Keratinocyte (primary cell): ENCODE results near the gene NOTCH3. TPM values are rescaled to one million over a fixed set of nuclear protein-coding genes. Genes with fewer than 3 reads are reported as not detected.

Experiments used
- DNase-seq: peaks from one replicate; pipeline ENCODE4 v3.0.0-alpha.2; 2011; ENCODE audit warnings: low read depth, missing footprints, low spot score
- FAIRE-seq: peaks from 2 replicates; lab custom pipeline; 2011; peaks lifted over from hg19 to GRCh38; lab: Jason Lieb, UNC
- H2AFZ ChIP-seq: 2 replicates; pipeline ENCODE4 v1.6.0; 2012; ENCODE audit warnings: low read length, control low read depth, inconsistent platforms; ENCODE audit not compliant: control insufficient read depth
- H3K27ac ChIP-seq: 2 replicates; pipeline ENCODE4 v1.5.1; 2011; ENCODE audit warnings: low read length; ENCODE audit not compliant: control insufficient read depth, insufficient read depth
- H3K27me3 ChIP-seq: 3 replicates; pipeline ENCODE4 v1.6.0; 2011; ENCODE audit warnings: low read length; ENCODE audit not compliant: control insufficient read depth, insufficient read depth; ENCODE audit errors: extremely low read depth
- H3K36me3 ChIP-seq, 2 experiments: 2 replicates in 1 of 2; 3 replicates in 1 of 2; pipeline ENCODE4 v1.5.1; 2011; ENCODE audit warnings: low read length in 2 of 2, mild to moderate bottlenecking in 1 of 2; ENCODE audit not compliant: control insufficient read depth in 2 of 2, insufficient read depth in 2 of 2; ENCODE audit errors: extremely low read depth in 1 of 2
- H3K4me1 ChIP-seq: 3 replicates; pipeline ENCODE4 v1.5.1; 2011; ENCODE audit warnings: low read length; ENCODE audit not compliant: control insufficient read depth, insufficient read depth; ENCODE audit errors: extremely low read depth
- H3K4me2 ChIP-seq: 3 replicates; pipeline ENCODE4 v1.6.0; 2011; ENCODE audit warnings: low read depth, low read length; ENCODE audit not compliant: control insufficient read depth, insufficient read depth; ENCODE audit errors: extremely low read depth
- H3K4me3 ChIP-seq, 3 experiments: fragments of 200-600 bp in 1 of 3; sonication (generic) in 1 of 3; 2 replicates in 2 of 3; 3 replicates in 1 of 3; pipeline ENCODE4 v1.5.1; 2011 to 2016; ENCODE audit warnings: low read length in 3 of 3, mild to moderate bottlenecking in 3 of 3, control low read depth in 2 of 3, inconsistent platforms in 1 of 3, low read depth in 1 of 3, mixed read lengths in 1 of 3, mixed run types in 1 of 3, moderate library complexity in 1 of 3; ENCODE audit not compliant: control insufficient read depth in 2 of 3, insufficient read depth in 2 of 3; ENCODE audit errors: extremely low read depth in 1 of 3
- H3K79me2 ChIP-seq: 2 replicates; pipeline ENCODE4 v1.6.0; 2012; ENCODE audit warnings: low read length; ENCODE audit not compliant: control insufficient read depth, insufficient read depth
- H3K9ac ChIP-seq: 3 replicates; pipeline ENCODE4 v1.6.0; 2011; ENCODE audit warnings: low read length; ENCODE audit not compliant: control insufficient read depth, insufficient read depth; ENCODE audit errors: extremely low read depth
- H3K9me1 ChIP-seq: 3 replicates; pipeline ENCODE4 v1.6.0; 2011; ENCODE audit warnings: low read length; ENCODE audit not compliant: control insufficient read depth, insufficient read depth; ENCODE audit errors: extremely low read depth
- H3K9me3 ChIP-seq: 2 replicates; pipeline ENCODE4 v1.5.1; 2012; ENCODE audit warnings: low read depth, low read length; ENCODE audit not compliant: control insufficient read depth
- H4K20me1 ChIP-seq: 3 replicates; pipeline ENCODE4 v1.6.0; 2011; ENCODE audit warnings: low read length; ENCODE audit not compliant: control insufficient read depth, insufficient read depth; ENCODE audit errors: extremely low read depth
- CTCF ChIP-seq, 3 experiments: IDR thresholded peaks in 1 of 3; conservative IDR thresholded peaks in 1 of 3; optimal IDR thresholded peaks in 1 of 3; 2 replicates in 2 of 3; 3 replicates in 1 of 3; pipeline versions ENCODE3 to v1.5.1; 2011; ENCODE audit warnings: low read length in 3 of 3, mild to moderate bottlenecking in 3 of 3, moderate library complexity in 2 of 3, control low read depth in 1 of 3, inconsistent platforms in 1 of 3; ENCODE audit not compliant: insufficient read depth in 2 of 3; ENCODE audit errors: extremely low read depth in 1 of 3
- EZH2 ChIP-seq: IDR thresholded peaks from one replicate; pipeline ENCODE4 v1.6.1; 2012; ENCODE audit warnings: inconsistent platforms, mild to moderate bottlenecking, low read length, moderate library complexity
- dilution Hi-C: fragments of 300-500 bp; cut with MboI; formaldehyde crosslinking; loops from one replicate; pipeline ENCODE4 v1.7.0; 2020; ENCODE audit warnings: low sequenced_read_pairs; ENCODE audit not compliant: extremely low pct_ligation_motif_present
- polyA plus RNA-seq, 5 experiments: library from polyadenylated mRNA; depleted of rRNA in 3 of 5; stranded (reverse) in 3 of 5; stranded (forward) in 1 of 5; unstranded in 1 of 5; fragments of >200 nt; gene quantifications; 1 replicate in 1 of 5; 2 replicates in 3 of 5; 3 replicates in 1 of 5; pipeline versions ENCODE4 v1.2.1 to v1.2.3, GENCODE V29; 2011 to 2012; ENCODE audit warnings: missing spikeins in 2 of 5, low read depth in 1 of 5, low replicate concordance in 1 of 5

The NOTCH3 gene
- polyA plus RNA-seq, 1 donor (not counting 4 experiments of a cell fraction or from before 2014, with no cell fraction given): 4.1 TPM

GRCh38 chr19:15244106-15244803 lies 43.5 kb upstream of the NOTCH3 start:
- TF ChIP-seq CTCF (optimal IDR thresholded peaks at IDR 0.05 in 1 of 3, IDR thresholded peaks at IDR 0.05 in 1 of 3, conservative IDR thresholded peaks at IDR 0.05 in 1 of 3; ENCODE audit: extremely low read depth in 1 of 3, insufficient read depth in 2 of 3, low read length in 3 of 3) (no peak), EZH2 (no peak)
- no peak overlapping the region for H3K27ac ChIP-seq
- H4K20me1 ChIP-seq: peaks cover 15% of the 10 kb centered on the region
- FAIRE-seq: no peak
- peaks cover 6% of the 10 kb centered on the region for H3K4me1 ChIP-seq
- H3K79me2 ChIP-seq: peaks cover 4% of the 10 kb centered on the region
- DNase-seq: no peak
- peaks cover 58 to 65% of the 10 kb centered on the region in 2 experiments for H3K36me3 ChIP-seq
- no peak overlapping the region for H3K4me2 ChIP-seq
- dilution Hi-C loops: no loop called here
- H3K9ac ChIP-seq: no peak overlapping the region
- no peaks in the 10 kb centered on the region for H3K9me3 ChIP-seq
- no peaks in the 10 kb centered on the region for H3K27me3 ChIP-seq
- no peak overlapping the region for H3K4me3 ChIP-seq
- H3K9me1 ChIP-seq: no peaks in the 10 kb centered on the region
- H2AFZ ChIP-seq: no peak overlapping the region

- DNase-seq (no peak), FAIRE-seq (no peak)
- H3K27ac ChIP-seq: no peak overlapping the region
- H3K9me3 ChIP-seq: no peaks in the 10 kb centered on the region
- H3K4me3 ChIP-seq: no peak overlapping the region
- H3K9me1 ChIP-seq: no peaks in the 10 kb centered on the region
- peaks cover 3% of the 10 kb centered on the region for H3K79me2 ChIP-seq
- no peak overlapping the region for H3K9ac ChIP-seq
- dilution Hi-C loops: no loop called here
- no peak for TF ChIP-seq CTCF (optimal IDR thresholded peaks at IDR 0.05 in 1 of 3, IDR thresholded peaks at IDR 0.05 in 1 of 3, conservative IDR thresholded peaks at IDR 0.05 in 1 of 3; ENCODE audit: extremely low read depth in 1 of 3, insufficient read depth in 2 of 3, low read length in 3 of 3)
- no peak for TF ChIP-seq EZH2
- peaks cover 9% of the 10 kb centered on the region for H4K20me1 ChIP-seq
- no peak overlapping the region for H2AFZ ChIP-seq
- no peaks in the 10 kb centered on the region for H3K27me3 ChIP-seq
- H3K4me2 ChIP-seq: no peak overlapping the region
- H3K4me1 ChIP-seq: no peaks in the 10 kb centered on the region
- H3K36me3 ChIP-seq: peaks cover 60 to 65% of the 10 kb centered on the region in 2 experiments
Observed at GRCh38 chr19:15243236-15243957, 42.6 kb upstream of the NOTCH3 start.
